HG02981 (cell line): ENCODE data around the gene PIGS.

Experiments used
- ATAC-seq: cut with Tn5 transposase; IDR thresholded peaks from one replicate; pipeline ENCODE4 v1.9.1; 2021; ENCODE audit warnings: mild to moderate bottlenecking, moderate library complexity; ENCODE audit not compliant: unreplicated experiment

The PIGS gene

DNA sequence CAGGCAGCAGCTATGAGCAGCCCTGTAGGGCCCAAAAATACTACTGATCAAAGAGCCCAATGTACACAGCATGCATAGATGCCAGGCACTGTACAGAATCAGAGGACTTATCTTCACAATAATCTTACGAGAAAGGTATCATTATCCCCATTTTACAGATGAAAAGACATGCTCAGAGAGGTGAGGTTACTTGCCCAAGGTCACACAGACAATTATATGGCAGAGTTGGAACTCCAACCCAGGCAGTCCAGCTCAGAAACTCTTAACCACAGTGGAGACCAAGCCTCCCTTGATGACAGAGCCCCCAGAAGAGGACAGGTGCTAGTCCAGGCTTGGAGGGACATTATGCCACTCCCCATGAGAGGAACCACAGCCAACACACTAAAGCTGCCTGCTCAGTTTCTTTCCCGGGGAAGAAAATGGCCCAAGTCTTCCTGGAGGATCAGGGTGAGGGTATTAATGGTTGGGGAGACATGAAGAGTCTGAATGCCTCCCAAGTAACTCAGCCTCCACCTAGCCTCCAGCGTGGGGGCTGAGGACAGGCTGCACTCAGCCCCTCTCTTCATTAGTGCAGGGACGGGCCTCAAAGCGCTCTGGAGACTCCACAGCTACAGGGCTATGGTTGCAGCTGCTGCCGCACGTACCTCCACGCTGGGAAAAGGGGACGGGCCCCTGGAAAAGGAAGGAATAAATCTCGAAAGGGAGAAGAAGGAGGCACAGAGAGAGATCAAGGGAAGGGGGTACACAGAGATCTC lies 19.7 kb downstream of the PIGS start:
- no peak for ATAC-seq

- no peak for ATAC-seq
These were observed 20.5 kb downstream of the PIGS start for GRCh38 chr17:28550858-28551257.

- no peak for ATAC-seq
These were observed 21.8 kb downstream of the PIGS start for GRCh38 chr17:28549236-28550132.

DNA sequence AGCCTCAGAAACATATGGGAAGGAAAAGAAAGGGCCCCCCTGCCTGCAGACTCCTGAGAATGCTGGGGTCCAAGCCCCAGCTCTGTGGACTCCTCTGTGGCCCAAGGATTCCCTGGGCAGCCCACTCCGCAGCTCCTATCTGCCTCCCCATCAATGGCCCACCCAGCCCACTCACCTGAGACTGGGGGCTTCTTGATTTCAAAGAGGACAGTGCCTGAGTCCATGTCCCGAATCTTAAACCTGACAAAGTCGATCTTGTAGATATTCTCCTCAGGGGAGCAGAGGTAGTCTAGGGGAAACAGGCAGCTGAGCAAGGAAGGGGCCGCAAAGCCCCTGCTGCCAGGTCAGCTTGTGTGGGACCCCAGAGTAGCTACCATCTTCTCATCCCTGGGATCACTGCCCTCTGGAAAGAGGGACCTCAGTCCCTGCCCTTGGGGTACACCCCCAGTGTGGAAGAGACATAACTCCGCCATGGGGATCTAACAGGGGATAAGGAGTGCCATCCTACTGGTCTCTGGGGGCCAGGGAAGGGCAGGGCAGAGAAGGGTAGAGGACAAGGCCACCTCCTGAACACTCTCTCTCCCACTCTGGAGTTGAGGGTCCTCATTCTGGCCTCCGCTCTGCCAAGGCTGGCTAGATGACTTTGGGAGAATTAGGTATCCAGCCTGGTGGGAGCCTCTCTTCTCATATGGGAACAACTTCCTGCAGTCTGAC lies 22.8 kb downstream of the PIGS start:
- no peak for ATAC-seq

DNA sequence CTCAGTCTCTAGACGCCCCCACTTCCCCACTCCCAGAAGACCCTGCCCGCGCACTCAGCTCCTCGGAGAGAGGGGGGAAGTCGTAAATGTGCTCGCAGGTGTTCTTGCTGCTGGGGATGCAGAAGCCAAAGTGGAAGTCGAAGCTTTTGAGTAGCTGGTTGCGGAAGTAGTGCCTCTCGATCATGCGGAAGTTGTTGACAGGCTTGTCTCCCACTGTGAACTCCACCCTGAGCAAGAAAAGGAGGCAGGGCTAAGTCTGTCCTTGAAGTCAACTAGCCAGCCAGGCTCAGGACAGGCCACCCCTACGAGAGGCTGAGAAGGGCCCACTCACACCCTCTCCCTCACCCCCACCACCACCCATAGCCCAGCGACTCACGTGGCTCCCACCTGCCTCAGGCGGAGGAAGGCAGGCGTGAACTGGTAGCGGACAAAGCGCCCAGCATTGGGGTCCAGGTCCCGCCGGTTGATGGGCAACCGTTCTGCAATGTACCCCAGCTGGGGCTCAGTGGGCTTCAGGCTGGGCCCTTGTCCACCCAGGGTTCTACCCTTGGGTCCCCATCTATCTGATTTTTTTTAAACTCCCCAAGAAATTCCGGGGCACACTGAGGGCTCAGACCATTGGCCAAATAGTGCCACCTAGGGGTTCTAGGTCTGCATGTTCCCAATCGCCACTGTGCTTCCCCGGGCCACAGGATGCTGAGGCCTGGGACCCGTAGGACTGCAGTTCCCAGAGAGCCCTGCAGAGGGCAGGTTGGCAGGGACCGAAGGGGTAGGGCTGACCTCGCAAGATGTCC lies 23.5 kb downstream of the PIGS start:
- no peak for ATAC-seq

DNA sequence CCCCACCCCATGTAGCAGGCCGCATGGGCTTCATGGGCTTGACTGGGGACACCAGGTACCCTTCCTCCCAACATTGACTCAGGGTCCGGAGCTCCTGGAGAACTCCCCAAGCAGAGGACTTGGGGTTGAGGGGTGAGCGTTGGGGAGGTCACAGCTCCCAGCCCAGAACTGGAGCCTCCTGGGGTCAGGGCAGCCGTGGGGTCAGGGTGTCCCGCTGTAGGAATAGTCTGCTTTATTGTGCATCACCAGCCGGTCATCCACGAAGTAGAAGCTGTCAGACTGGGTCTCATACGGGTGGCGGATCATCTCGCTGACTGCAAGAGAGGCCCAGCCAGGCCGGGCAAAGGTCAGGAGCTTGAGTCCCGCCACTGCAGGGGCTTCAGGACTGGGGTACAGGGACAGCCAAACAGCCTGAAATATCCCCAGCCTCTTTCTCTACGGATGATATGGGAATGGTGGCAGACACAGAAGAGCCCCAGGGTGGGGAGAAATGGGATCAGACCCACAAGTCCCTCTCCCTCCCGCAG lies 24.2 kb downstream of the PIGS start:
- no peak for ATAC-seq

DNA sequence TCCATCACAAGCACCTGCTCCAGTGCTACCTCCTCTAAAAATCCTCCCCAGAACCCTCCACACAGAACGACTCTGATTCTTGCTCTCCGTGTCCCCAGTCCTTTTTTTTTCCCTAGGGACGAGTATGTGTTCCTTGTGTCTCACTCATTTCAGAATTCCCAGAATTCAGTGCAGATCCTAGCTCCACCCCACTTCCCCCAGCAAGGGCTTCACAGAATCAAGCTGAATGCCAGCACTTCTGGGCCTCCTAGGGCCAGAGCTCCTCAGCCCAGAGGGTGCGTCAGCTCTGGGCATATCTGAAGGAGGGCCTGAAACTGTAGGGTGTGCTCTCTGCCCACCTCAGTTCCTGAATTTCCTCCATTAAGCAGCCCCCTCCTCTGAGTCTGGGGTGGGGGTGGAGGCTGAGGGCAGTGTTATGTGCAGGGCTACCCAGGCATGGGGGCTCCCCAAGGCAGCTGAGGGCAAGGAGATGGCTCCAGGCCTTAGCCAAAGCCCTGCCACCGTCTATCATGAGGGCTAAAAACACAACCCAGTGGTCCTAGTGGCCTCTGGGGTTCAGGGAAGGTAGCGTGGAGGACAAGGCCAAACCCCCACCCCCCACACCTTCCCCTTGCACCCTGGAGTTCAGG lies 25.4 kb downstream of the PIGS start:
- ATAC-seq, result no peak

DNA sequence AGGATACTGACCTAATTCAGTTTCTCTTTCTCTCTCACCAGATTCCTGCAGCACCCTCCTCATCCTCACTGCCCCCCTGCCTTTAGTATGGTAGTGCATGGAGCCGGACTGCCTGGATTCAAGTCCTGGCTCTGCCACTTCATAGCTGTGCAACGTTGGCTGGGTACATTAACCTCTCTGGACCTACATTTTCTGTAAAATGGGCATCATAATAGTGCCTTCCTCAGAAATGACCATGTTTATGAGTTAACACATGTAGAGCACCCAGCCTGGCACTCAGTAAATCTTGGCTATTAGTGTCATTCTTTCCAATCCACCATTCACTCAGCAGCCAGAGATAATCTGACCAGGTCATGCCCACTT lies 26.2 kb downstream of the PIGS start:
- no peak for ATAC-seq

DNA sequence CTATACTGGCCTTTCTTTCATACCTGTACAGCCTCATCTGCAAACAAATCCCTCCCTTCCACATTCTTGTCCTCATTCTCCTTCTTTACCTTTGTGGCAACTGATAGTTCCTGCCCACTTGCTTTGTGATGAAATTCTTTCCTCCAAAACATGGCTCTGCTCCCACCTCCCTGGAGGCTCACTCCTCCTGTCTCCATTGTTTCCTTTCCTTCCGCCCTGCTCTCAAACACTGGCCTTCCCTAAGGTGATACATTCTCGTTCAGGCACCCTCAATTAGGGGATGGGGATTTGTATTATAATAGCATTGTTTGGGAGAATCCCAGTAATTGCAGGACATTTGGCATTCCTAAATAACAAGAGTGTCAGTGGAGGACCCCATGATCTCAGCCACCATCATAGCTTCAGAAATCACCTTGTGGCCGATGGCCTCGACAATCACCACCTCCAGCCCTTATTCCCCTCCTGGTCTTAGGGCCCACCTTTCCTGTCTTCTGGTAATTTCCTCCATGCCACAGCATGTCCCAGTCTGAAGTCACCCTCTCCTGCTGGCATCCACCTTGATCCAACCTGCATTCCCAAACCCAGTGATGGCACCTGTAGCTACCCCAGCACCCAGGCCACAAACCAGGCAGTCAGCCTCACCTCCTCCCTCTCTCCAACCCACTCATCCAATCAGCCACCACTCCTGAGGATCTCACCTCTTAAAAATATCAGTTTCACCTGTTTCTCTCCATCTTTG lies 26.8 kb downstream of the PIGS start:
- no peak for ATAC-seq

DNA sequence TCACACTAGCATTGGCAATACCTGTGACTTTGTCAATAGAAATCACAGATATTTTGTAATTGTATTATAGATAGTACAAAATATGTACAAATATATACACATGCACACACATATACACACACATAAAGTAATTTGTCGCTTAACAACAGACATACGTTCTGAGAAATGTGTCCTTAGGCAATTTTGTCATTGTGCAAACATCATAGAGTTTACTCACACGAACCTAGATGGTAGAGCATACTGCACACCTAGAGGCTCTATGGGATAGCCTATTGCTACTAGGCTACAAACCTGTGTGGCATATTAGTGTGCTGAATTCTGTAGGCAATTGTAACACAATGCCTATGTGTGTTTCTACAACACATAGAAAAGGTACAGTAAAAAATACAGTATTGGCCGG lies 29.9 kb downstream of the PIGS start:
- no peak for ATAC-seq

DNA sequence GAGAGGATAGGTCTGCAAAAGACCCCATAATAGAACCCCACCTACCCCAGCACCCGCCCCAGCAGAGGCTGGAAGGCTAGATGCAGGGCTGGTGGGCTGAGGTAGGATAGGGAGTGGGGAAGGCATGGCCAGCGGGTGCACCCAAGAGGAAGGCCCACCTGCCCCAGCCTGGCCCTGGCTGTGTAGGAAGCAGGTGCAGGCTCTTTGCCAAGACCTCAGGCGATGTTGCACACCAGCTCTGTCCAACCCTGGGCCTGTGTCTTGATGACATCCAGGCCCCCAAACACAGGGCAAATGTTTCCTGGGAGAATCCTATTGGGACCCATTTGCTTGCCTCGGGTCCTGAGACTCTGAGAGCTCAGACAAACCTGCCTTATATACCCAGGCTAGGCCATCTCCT lies 31.1 kb downstream of the PIGS start:
- ATAC-seq, result no peak

- ATAC-seq, result no peak
These were observed 32.9 kb downstream of the PIGS start for GRCh38 chr17:28538296-28538895.

DNA sequence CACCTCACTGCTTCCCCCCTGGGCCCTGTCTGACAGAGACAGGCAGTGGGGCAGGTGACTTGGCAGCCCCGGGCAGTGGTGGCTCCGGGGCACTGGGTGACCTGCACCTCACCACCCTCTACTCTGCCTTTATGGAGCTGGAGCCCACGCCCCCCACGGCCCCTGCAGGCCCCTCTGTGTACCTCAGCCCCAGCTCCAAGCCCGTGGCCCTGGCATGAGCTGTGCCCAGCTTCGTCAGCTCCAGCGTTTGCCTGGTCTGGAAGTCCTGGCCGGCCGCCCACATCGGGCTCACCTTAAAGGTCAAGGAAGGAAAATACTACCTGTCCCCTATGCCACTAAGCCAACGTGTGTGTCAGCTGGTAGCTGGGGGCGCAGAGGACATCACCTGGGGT lies 34.1 kb downstream of the PIGS start:
- no peak for ATAC-seq

GRCh38 chr17:28536532-28537218 lies 34.6 kb downstream of the PIGS start:
- no peak for ATAC-seq

DNA sequence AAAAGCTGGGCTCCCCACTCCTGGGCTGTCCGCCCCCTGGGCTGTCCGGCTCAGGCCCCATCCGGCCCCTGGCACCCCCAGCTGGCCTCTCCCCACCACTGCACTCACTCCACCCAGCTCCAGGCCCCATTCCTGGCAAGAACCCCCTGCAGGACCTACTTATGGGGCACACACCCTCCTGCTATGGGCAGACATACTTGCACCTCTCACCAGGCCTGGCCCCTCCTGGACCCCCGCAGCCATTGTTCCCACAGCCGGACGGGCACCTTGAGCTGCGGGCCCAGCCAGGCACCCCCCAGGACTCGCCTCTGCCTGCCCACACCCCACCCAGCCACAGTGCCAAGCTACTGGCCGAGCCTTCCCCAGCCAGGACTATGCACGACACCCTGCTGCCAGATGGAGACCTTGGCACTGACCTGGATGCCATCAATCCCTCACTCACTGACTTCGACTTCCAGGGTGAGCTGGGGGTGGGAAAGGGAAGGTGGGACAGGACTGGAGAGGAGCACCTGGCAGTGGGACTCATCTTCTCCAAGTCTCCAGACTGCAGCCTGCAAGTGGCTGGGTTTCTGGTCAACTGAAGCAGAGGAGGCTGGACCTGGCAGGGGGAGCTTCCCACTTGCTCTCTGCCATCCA lies 36.5 kb downstream of the PIGS start:
- ATAC-seq, result no peak

DNA sequence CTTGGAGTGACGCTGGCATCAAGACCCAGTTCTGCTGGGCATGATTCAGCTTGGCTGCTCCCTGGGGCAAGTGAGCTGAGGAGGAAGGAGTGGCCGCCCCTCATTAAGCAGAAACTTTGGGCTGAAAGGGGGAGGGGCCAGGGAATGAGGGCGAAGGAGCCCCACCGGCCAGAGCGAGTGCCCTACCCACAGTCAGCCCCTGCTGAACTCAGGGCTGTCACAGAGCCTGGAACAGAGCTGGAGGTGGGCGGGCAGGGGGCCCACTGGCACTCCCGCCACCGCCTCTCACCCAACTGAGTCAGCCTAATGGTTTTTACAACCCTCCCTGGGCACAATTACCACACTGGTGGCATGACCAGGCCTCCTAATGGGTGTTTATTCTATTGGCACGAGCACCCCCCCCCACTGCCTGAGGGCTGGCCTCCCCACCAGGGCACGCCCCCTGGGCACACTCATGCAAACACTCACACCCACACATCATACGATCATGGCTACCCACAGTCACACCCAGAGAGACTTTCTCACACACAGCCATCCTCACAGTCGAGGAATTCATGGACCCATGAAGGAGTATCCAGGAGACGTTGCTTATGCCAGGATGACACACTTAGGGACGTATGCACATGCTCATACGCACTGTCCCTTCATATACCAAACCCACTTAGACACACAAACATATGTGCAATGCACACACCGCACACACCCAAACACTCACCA lies 38.1 kb downstream of the PIGS start:
- ATAC-seq, result no peak
